Tongue (tissue), 2 donors: ENCODE measurements around the gene VAX1. TPM values are rescaled to one million over a fixed set of nuclear protein-coding genes. Genes with fewer than 3 reads are reported as not detected.
"Not testable (repeated sequence)": the region's sequence is repeated elsewhere in the genome, so short reads cannot be mapped to it uniquely, and the experiment has no call there.

ENCODE experiments used
- DNase-seq: peaks from one replicate; pipeline ENCODE4 v3.0.0-alpha.2; 2015
- total RNA-seq: library from RNA; depleted of rRNA; stranded (reverse); fragments of >200 nt; gene quantifications from one replicate; pipeline ENCODE4 v1.2.3, GENCODE V29; 2014

Gene VAX1
- total RNA-seq, result not detected

DNA sequence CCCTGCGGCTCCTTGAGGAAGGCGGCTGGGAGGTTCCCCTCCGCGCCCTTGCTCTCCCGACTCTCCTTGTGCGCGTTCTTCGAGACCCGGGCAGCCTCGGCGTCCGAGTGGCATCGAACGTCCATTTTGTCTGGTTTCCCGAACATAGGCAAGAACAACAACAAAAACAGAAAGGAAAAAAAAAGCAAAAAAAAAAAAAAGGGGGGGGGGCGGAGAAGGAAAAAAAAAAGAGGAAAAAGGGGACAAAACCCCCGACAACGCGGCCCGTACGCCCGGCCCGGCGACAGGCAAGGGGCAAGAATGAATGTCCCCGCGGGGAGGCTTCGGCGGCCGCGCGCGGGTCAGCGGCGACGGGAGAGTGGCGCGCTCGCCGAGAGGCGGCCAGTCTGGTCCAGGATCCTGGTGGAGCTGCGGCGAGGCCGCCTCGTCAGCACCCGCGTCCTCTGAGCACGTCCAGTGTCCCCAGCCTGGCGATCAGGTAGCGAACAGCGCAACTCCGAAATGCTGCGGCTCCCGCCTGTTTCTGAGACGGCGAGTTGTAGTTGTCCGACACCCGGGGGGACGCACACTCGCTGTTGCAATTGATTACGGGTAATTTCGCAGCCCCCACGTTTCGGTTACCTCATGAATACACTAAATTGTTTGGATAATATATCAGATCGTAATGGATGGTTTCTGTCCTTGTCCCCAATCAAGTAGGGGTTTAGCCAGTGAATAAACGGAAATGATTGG lies at the start of gene VAX1:
TSS of gene VAX1 (minus strand) at position 360 of the 732 bp plus-strand sequence. CDS start at position 146, 214 bp downstream.
- no peak for DNase-seq

DNA sequence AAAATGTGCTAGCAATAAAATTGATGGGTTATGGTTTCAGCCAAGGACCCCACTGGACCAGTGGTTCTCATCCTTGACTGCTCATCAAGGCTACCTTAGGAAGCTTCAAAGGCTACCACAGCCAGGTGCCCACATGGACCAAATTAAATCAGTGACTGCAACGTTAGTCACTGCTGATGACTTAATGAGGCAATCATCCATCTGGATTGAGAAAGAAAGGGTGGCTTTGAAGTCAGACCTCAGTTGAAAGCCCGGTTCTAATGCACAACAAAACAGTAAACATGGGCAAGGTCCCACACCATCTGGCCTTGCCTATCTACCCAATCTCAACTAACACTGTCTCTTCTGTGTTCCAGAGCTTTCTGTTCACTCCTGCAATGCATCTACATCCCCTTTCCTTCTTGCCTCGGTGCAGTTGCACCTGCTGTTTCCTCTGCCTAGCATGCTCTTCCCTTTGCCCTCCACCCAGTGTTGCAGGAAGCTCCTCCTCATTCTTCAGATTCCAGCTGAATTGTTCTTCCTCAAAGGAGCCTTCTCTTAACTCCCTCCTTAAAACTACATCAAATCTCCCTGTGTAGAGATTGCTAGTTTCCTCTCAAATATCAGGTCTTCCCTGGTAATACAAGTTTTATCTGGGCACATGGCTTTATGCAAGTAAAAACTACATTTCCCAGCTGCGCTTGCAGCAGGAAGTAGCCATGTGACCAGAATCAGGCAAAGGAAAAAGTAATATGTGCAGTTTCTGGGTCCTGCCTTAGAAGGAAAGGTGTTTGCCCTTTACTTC lies 49.0 kb upstream of the VAX1 start:
- DNase-seq, result no peak

DNA sequence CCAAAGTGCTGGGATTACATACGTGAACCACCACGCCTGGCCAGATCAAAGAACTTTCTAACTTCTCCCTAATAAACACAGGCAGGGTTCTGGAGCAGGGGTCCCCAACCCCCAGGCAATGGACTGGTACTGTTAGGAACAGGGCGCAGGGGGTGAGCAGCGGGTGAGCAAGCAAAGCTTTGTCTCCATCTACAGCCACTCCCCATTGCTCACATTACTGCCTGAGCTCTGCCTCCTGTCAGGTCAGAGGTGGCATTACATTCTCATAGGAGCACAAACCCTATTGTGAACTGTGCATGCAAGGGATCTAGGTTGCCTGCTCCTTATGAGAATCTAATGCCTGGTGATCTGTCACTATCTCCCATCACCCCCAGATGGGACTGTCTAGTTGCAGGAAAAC lies 47.7 kb upstream of the VAX1 start:
- DNase-seq, result not testable (repeated sequence)

DNA sequence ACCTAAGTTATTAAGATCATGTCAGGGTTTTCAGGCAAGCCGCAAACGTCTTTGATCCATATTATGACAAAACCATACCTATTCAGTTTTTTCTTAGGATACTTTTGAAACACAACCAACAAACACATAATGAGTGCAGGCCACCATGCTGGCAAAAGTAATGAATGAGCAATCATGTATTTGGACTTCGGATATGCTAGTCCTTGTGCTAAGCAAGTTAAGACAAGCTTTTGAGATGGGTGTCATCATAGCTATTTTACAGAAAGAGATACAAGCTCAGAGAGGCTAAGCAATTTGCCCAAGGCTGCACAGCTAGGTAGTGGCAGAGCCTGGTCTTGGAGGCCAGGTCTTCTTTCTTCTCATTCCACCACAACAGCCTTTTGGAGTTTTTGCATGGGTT lies 46.8 kb upstream of the VAX1 start:
- no peak for DNase-seq

- DNase-seq, result no peak
Measured at GRCh38 chr10:117184296-117184695, 46.2 kb upstream of the VAX1 start.

DNA sequence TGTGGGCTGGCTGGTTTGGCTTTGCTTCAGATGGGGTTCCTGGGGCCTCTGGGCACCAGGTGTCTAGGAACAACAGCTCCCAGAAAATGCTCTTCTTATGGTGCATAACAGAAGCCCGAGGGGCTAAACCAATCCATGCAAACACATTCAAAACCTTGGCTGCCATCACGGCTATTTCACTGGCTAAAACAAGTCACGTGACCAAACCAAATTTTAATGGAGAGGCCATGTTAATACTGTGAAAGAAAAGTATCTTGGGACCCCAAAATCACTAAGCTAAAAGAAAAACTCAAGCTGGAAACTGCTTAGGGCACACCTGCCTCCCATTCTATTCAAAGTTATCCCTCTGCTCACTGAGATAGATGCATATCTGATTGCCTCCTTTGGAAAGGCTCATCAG lies 40.1 kb upstream of the VAX1 start:
- DNase-seq, result no peak

GRCh38 chr10:117175901-117176534 lies 37.9 kb upstream of the VAX1 start:
- DNase-seq, result peak; percentile 88

- DNase-seq, result peak; percentile 24
Measured at GRCh38 chr10:117175215-117175900, 37.3 kb upstream of the VAX1 start.

- DNase-seq, result peak; percentile 90
Measured at GRCh38 chr10:117174439-117175214, 36.6 kb upstream of the VAX1 start.

DNA sequence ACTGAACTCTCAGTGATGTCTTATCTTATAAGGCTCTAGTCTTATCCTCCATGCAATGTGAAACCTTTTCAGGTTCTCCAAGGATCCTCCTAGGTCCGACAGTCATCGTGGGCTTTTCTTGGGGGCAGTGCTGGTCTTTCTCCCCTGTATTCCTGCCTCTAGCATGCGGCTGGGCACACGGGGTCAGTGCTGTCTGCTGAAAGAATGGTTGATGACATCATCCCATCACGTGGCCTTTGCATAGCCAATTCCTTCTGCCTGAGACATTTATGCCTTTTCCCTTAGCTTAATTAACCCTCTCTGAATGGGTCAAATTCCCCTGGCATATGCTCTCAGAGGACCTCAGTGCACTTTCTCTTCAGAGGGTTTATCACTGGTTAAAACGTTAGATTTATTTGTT lies 32.2 kb upstream of the VAX1 start:
- no peak for DNase-seq

- DNase-seq, result no peak
Measured at GRCh38 chr10:117169480-117169879, 31.4 kb upstream of the VAX1 start.

DNA sequence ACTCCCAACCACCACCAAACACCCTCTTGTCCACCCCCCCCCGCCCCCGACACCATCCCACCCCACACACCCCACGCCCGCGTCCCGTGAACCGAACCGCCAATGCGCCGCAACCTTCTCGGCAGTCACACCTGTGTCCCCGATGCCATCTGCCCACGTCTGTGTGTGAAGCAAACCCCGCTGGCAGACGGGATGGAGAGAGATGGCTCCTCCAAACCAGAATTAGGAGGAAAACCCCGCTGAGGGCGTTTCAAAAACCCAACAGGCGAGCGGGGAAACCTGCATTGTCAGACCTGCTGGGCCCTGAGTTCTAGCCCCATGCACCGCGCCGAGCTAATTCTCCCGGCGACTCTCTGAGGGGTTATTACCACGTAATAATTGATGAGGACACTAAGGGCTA lies 30.7 kb upstream of the VAX1 start:
- no peak for DNase-seq

- peak; percentile 75 for DNase-seq
Measured at GRCh38 chr10:117167789-117168674, 30.0 kb upstream of the VAX1 start.

- no peak for DNase-seq
Measured at GRCh38 chr10:117167346-117167788, 29.3 kb upstream of the VAX1 start.

DNA sequence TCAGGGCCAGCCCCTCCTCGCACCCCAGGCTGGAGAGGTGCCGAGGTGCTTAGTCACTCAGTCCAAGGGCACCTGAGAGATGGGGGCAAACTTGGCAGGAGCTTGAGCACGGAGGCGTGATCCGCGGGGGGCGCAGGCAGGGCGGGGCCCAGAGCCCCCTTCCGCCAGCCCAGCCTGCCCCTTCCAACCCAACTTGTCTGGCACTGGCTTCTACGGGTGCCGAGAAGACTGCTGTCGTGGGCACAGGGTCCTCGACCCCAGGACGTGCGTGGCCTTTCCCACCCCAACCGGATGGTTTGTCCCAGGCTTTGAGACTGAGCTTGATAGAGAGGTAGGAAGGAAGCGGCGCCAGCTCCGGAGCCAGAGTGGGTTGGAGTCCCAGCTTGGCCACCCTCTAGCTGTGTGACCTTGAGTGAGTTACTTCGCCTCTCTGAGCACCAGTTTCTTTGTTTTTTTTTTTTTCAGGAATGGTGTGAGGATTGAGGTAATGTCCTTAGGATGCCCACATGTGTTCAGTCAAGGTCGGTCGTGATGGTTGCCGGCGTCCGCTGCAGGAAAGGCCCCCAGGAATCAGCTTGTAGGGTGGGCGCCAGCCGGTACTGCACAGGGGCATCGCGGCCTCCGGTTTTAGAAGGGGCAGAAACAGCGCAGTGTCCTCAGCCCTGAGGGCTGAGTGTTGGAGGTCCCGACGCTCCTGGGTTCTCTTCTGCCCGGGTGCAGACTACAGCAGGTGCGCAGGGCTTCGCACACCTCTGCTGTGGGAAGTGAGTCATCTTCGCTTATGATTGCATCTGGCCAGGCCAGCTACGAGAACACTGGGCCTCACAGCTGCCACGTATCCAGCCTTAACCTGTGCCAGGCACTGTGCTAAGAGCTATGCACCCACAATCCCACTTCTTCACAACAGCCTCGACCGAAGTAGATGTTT lies 28.6 kb upstream of the VAX1 start:
- no peak for DNase-seq

DNA sequence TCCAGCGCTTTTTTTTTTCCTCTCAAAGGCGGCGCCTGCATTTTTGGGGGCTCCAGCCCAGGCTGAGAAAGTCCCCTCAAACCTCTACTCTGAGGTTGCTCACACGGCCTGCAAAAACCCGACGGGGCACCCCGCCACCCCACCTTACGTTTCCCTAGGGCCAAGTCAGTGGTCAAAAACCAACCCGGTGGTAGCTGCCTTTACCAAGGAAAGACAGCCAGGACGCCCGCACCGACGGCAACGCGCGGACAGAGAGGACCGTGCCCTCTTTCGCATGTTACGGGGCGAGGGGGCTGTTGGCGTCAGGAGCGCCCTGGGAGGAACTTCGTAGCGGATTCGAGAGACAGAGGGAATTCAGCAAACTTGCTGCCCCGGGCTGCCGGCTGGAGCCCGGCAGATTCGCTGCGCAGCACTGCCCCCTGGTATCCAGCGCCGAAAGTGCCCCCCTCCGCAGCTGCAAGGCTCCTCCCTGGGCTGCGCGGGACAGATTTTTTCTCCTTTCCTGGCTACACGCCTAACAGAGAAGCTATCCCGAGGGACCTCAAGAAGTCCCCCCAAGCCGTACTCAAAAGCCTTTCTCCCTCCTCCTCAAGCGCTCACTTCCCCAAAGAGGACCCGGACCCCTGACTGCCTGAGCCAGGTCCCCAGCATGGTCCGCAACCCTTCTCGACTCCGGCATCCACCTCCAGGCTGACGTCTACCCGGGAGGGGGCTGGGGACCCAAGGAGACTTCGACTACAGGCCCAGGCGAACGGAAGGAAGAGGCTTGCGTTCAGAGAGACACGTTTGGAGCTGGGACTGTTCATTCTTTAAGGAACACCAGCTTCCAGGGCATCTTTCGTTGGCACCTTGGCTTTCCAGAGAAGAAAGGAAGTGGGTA lies 27.7 kb upstream of the VAX1 start:
- DNase-seq, result peak; percentile 67

DNA sequence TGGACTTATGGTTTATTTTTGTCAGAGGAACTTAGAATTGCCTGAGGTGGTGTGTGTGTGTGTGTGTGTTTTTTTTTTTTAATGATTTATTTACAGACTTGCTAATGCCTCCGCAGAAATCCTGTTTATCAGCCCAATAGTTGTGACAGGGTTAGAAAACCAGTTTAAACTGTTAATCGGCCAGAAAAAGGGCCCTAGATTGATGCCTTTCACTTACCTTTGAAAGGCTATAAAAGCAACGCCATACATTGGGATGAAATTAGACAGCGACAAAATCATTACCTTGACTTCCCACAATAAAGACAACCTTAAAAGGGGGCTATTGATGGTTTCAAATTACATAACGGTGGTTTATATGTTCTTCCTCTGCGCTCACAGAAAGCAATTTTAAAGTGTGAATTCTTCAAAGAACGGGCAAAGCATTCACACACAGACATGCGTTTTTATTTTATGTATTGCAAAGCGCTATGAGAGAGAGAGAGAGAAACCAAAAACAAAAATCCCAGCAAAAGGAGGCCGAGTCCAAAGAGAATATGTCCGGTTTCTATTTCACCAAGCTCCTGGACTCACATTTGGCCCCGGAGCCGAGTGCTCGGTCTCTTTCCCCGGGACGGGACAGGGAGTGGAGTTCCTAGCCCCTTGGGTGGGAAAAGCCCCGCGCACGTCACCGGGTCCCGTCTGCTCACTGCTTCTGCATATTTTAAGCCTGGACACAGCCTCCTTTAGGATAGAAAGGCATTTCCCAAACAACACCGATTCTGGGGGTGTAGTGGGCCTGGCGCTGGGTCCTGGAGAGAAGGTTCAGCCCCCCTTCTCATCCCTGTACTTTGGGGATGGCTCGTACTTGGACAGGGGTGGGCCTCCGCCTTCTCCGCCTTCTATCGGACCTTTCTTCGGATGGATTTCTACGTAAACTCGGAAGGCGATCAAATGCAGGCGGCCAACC lies 26.8 kb upstream of the VAX1 start:
- DNase-seq, result no peak
